ENCODE measurements around the gene KRTAP10-1. TPM values are rescaled to one million over a fixed set of nuclear protein-coding genes. Genes with fewer than 3 reads are reported as not detected.
"Not testable (repeated sequence)": the region's sequence is repeated elsewhere in the genome, so short reads cannot be mapped to it uniquely, and the experiment has no call there.

KRTAP10-1 gene
- total RNA-seq, 2 donors from 2014 or later, result not detected

DNA sequence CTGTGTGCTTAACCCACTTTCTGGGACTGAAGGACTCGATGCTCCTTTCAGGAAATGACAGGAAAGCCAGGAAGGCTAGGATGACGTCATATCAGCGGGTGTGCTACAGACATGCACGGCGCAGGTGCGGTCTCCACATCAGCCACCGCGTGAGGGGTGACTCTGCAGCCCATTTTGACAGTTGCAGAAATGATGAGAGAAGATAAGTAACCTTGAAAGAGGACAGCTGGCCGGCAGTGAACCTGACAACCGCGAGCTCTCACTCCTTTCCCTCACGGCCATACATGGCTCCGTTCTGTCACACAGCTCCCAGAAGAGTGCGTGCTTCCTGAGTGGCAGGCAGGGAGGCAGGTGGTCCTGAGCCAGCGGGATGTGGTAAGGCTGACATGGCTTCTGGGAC is 42.1 kb upstream of the KRTAP10-1 start:
- no peak overlapping the region for H3K9ac ChIP-seq (ENCODE audit: low read depth in 2 of 2, low read length in 2 of 2)
- no peaks in the 10 kb centered on the region for H3K36me3 ChIP-seq
- no peaks in the 10 kb centered on the region for H3K4me1 ChIP-seq
- H3K9me3 ChIP-seq, result no peaks in the 10 kb centered on the region
- no peaks in the 10 kb centered on the region for H3K27me3 ChIP-seq
- no peak overlapping the region for H3K27ac ChIP-seq
- intact Hi-C loops (cut with DNase I), result no loop called here
- DNase-seq, result no peak
- H3K4me3 ChIP-seq, result no peak overlapping the region
- TF ChIP-seq, protein P1, sequence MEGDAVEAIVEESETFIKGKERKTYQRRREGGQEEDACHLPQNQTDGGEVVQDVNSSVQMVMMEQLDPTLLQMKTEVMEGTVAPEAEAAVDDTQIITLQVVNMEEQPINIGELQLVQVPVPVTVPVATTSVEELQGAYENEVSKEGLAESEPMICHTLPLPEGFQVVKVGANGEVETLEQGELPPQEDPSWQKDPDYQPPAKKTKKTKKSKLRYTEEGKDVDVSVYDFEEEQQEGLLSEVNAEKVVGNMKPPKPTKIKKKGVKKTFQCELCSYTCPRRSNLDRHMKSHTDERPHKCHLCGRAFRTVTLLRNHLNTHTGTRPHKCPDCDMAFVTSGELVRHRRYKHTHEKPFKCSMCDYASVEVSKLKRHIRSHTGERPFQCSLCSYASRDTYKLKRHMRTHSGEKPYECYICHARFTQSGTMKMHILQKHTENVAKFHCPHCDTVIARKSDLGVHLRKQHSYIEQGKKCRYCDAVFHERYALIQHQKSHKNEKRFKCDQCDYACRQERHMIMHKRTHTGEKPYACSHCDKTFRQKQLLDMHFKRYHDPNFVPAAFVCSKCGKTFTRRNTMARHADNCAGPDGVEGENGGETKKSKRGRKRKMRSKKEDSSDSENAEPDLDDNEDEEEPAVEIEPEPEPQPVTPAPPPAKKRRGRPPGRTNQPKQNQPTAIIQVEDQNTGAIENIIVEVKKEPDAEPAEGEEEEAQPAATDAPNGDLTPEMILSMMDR (IDR thresholded peaks at IDR 0.05), result no peak

DNA sequence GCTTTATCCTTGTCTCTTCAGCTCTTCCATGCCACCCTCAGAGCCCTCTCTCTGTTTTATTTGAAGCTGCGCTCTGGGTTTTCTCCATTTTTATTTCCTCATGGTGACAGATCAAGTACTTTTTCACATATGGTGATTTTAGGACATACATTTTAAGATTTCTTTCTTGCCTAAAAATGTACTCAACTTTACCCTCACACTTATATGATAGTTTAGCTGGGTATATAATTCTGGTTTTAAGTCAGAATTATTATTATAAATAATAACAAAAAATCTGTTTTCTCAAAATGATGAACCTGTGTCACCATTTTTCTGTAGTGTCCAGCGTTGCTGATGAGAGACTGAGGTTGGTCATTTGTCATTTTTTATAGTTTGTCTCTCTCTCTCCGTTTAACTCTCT is 41.2 kb upstream of the KRTAP10-1 start:
- DNase-seq, result no peak
- intact Hi-C loops (cut with DNase I), result no loop called here
- TF ChIP-seq, protein P1 (IDR thresholded peaks at IDR 0.05), result no peak
- H3K4me3 ChIP-seq, result no peak overlapping the region
- H3K9me3 ChIP-seq, result no peaks in the 10 kb centered on the region
- no peak overlapping the region for H3K27ac ChIP-seq
- no peaks in the 10 kb centered on the region for H3K27me3 ChIP-seq
- H3K9ac ChIP-seq (ENCODE audit: low read depth in 2 of 2, low read length in 2 of 2), result no peak overlapping the region
- H3K36me3 ChIP-seq, result no peaks in the 10 kb centered on the region
- no peaks in the 10 kb centered on the region for H3K4me1 ChIP-seq

DNA sequence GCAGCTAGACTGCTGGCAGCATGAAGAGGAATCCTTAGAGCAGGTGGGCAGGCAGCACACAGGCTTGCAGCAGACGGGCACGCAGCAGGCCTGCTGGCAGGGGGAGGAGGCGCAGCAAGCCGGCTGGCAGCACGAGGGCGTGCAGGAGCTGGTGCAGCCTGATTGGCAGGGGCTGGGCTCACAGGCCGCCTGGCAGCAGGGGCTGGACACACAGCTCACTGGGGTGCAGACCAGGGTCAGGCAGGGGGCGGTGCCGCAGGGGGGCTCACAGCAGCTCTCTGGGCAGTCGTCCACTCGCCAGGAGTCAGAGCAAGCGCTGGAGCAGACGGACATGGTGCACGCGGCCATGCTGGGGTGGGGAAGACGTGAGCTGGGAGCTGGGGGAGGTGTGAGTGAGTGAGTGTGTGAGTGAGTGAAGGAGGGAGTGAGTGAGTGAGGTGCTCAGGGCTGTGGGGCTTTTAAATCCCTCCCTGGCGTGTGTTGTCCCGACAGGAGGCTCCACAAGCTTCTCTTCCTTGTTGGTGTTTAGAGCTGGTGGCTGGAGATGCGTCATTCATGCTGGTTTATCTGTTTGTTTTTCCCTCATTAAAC is 40.3 kb upstream of the KRTAP10-1 start, which contains the start of gene KRTAP10-5:
KRTAP10-5 (minus strand) TSS at position 374 of the 591 bp plus-strand sequence; CDS start at position 348, 26 bp downstream.
- H3K4me1 ChIP-seq; H3K9me3 ChIP-seq; DNase-seq; H3K4me3 ChIP-seq; intact Hi-C loops (cut with DNase I); H3K27ac ChIP-seq; H3K9ac ChIP-seq (ENCODE audit: low read depth in 2 of 2, low read length in 2 of 2); H3K36me3 ChIP-seq; H3K27me3 ChIP-seq: not testable (repeated sequence)

DNA sequence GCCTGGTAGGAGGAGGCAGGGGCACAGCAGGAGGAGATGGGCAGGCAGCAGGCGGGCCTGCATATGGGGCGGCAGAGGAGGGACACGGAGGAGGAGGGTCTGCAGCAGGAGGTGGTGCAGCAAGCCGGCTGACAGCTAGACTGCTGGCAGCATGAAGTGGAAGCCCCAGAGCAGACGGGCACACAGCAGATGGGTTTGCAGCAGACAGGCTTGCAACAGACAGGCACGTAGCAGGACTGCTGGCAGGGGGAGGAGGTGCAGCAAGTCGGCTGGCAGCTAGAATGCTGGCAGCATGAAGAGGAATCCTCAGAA is 39.8 kb upstream of the KRTAP10-1 start:
- no peak for DNase-seq
- no peaks in the 10 kb centered on the region for H3K4me1 ChIP-seq

DNA sequence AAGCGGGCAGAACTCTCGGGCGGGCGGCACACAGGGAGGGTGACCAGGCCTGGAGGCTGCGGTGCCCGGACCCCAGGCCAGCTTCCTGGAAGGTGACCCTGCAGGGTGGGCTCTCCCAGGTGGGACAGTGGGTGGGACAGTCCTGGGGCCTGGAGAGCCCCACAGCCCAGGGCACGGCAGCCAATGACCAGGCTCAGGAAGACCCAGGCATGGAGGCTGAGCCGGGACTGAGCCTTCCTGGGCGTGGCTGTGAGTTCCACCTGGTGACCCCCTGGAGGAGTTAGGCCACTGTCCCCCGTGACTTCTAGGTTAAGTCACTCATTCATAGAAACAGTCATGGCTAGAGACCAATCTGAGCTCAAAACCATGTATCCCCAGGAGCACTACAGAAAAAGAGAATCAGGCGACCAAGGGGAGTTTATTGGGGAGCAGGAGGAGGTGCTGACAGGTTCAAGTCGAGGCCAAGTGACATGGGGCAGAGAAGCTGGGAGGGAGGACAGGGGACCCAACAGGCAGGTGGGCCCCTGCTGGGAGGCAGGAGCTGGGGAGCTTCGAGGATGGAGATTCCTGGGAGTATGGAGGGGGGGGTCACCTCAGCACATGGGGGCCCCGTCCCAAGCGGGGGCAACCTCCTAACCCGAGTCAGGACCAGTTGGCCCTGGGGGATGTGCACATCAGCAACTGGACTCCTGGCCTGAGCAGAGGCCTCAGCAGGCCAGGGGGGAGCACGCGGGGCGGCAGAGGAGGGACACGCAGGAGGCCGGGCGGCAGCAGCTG is 39.2 kb upstream of the KRTAP10-1 start:
- H3K36me3 ChIP-seq, result no peaks in the 10 kb centered on the region
- no peaks in the 10 kb centered on the region for H3K9me3 ChIP-seq
- no peaks in the 10 kb centered on the region for H3K4me1 ChIP-seq
- H3K9ac ChIP-seq (ENCODE audit: low read depth in 2 of 2, low read length in 2 of 2), result no peak overlapping the region
- no peak overlapping the region for H3K4me3 ChIP-seq
- DNase-seq, result no peak
- no peaks in the 10 kb centered on the region for H3K27me3 ChIP-seq
- TF ChIP-seq, protein P1 (IDR thresholded peaks at IDR 0.05), result no peak
- intact Hi-C loops (cut with DNase I), result no loop called here
- no peak overlapping the region for H3K27ac ChIP-seq

More for the DNA sequence above, 39.8 kb upstream of the KRTAP10-1 start:
- Histone ChIP-seq H3K27me3 (no peaks in the 10 kb centered on the region), H3K4me3 (no peak overlapping the region), H3K9ac (ENCODE audit: low read depth in 2 of 2, low read length in 2 of 2) (no peak overlapping the region), H3K27ac (no peak overlapping the region), H3K9me3 (no peaks in the 10 kb centered on the region), H3K36me3 (no peaks in the 10 kb centered on the region)
- TF ChIP-seq, protein P1 (IDR thresholded peaks at IDR 0.05), result no peak
- intact Hi-C loops (cut with DNase I), result no loop called here

Data from colonic mucosa (tissue), 4 donors.